Measurements from ENCODE around the gene CEP131. TPM values are rescaled to one million over a fixed set of nuclear protein-coding genes. Genes with fewer than 3 reads are reported as not detected.
"Not testable (repeated sequence)": the region's sequence is repeated elsewhere in the genome, so short reads cannot be mapped to it uniquely, and the experiment has no call there.

The CEP131 gene
- total RNA-seq, 1 donor from 2014 or later = 8.5 TPM

GRCh38 chr17:81151278-81151677 lies 71.5 kb downstream of the CEP131 start:
- DNase-seq = no peak

DNA sequence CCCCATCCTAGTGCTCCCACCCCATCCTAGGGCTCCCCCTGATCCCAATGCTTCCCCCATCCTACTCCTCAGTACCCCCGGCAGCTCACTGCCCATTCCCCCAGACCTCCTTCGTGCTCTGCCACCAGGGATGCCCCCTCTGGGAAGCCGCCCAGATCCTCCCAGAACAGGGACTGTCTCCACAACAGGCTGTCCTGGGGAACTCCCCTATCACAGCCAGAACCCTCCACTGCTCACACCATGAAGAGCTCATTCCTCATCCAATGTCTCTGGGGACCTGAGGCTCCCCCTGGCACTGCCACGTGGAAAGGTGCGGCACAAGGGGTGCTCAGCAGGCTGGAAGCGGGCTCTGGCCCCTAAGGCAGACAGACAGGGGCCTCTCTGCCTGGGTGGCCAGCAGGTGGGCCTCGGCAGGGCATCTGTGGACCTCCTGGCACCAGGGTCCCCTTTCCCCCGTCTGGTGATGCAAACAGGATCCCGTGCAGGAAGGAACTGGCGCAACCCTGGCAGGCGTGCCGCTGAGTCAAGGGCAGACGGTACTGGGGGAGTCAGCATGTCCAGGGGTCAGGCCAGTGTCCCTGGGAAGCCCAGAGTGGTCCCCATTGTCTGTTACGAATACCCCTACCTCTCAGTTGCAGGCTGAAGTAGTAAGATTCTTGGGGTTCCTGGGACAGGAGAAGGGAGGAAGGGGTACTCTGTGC lies 72.2 kb downstream of the CEP131 start:
- no peak for DNase-seq

GRCh38 chr17:81148986-81149533 lies 73.7 kb downstream of the CEP131 start:
- no peak for DNase-seq

DNA sequence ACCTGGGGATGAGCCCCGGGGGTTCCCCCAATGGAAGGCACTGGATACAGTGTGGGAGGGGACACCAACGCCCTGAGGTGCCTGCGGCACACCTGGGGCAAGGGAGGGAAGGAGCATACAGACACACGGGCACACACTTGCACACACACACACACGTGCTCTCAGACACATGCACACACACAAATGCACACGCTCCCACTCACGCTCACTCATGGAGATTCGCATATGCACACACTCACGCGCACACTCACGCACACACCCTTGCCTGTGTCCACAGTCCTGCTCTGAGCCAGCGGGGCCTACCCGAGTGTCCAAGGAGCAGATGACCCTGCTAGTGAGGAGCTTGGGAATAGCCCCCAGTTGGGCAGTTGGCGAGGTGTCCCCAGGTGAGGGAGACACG lies 74.2 kb downstream of the CEP131 start:
- no peak for DNase-seq

DNA sequence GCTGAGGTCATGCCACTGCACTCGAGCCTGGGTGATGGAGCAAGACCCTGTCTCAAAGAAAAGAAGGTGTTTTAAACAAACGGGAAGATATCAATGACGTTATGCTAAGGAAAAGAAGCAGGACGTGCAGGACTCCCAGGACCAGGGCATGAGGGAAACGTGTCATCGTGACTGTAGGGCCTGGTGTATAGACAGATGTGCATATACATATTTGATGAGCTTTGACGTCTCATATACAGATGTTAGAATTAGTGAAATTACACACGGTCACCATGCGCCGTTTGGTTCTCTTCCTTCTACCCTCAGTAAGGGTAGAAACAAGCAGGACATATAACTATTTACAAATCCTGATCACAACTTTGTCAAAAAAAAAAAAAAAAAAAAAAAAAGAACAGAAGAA lies 75.1 kb downstream of the CEP131 start:
- DNase-seq = no peak

- DNase-seq = not testable (repeated sequence)
Observed at GRCh38 chr17:81146208-81146607, 76.6 kb downstream of the CEP131 start.

DNA sequence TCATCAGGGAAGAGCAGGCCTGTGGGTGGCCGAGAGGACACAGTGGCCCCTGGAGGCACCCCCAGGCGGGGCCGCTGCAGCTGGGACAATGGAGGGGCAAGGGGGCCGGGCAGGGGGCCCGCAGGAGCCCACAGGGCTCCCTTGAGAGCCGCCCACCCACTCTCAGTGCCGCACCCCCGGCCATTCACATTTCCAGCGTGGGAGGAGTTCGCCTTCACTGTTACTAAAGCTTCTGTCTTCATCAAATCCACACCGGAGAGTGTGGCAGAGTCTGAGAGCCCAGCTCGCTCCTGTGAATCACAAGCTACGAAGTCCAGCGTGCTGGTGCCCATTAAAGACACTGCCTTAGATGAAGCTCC lies 78.4 kb downstream of the CEP131 start:
- DNase-seq = no peak

- DNase-seq = no peak
Observed at GRCh38 chr17:81143717-81144422, 78.9 kb downstream of the CEP131 start.

DNA sequence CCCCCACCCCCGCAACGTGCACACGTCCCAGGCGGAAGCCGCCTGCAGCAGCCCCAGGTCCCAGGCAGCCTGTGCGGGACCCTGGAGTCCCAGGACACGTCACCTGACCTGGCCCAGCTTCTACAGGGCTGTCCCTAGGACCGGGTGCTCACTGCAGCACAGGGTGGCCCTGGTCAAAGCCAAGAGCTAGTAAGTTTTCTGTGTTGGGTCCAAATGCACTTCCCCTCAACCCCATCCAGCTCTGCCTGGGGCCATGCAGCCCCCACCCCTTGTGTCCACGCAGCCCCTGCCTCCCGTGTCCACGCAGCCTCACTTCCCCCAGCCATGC lies 79.6 kb downstream of the CEP131 start:
- no peak for DNase-seq

- peak; percentile 70 for DNase-seq
Observed at GRCh38 chr17:81142301-81143199, 80.2 kb downstream of the CEP131 start.

GRCh38 chr17:81140695-81141094 lies 82.1 kb downstream of the CEP131 start:
- DNase-seq = no peak

DNA sequence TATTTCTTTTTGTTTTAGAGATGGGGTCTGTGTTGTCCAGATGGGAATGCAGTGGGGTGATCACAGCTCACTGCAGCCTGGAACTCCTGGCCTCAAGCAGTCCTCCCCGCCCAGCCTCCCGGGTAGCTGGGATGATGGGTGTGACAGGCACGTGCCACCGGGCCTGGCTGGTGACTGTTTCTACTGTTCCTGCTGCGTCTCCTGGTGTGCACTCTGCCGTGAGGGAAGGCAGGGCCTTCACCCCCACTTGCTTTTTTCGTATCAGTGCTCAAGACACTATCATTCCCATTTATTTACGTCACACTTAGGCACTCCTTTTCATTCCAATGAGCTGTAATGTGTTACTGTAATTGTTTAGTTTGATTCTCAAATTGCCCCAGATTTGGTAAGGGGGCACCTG lies 82.7 kb downstream of the CEP131 start:
- DNase-seq = no peak

Other genes starting within 250 kb of the CEP131 start
- gene CHMP6, start 231.1 kb downstream of the CEP131 start, total RNA-seq = 14.5 TPM
- 34.6 TPM for gene BAIAP2, start 187.8 kb downstream of the CEP131 start, total RNA-seq
- gene PVALEF, start 57.5 kb downstream of the CEP131 start, total RNA-seq = not detected
- 2.8 TPM for gene AATK, start 56.7 kb downstream of the CEP131 start, total RNA-seq
- gene TEPSIN, start 16.1 kb upstream of the CEP131 start, total RNA-seq = 9.7 TPM
- 10.7 TPM for gene NDUFAF8, start 16.4 kb upstream of the CEP131 start, total RNA-seq
- 29.2 TPM for gene SLC38A10, start 72.3 kb upstream of the CEP131 start, total RNA-seq
- gene BAHCC1, start 172.5 kb upstream of the CEP131 start, total RNA-seq = 9.5 TPM

Measured in skin of body (tissue), 2 donors.